H9 (cell line): ENCODE results near the gene SVEP1. TPM values are rescaled to one million over a fixed set of nuclear protein-coding genes. Genes with fewer than 3 reads are reported as not detected.

Source experiments
- DNase-seq: peaks from one replicate; pipeline ENCODE4 v3.0.0-alpha.2; 2017
- H2AFZ ChIP-seq: one replicate; pipeline ENCODE4 v1.6.1; 2013; ENCODE audit warnings: mild to moderate bottlenecking, low read length, control low read depth, moderate library complexity
- H2AK5ac ChIP-seq: 2 replicates; pipeline ENCODE4 v1.6.1; 2013; ENCODE audit warnings: low read length, control low read depth, mixed read lengths; ENCODE audit not compliant: insufficient read length
- H2BK120ac ChIP-seq: one replicate; pipeline ENCODE4 v1.6.1; 2013; ENCODE audit warnings: low read depth, mild to moderate bottlenecking, low read length, control low read depth, inconsistent platforms; ENCODE audit not compliant: poor library complexity, severe bottlenecking
- H2BK12ac ChIP-seq: 2 replicates; pipeline ENCODE4 v1.6.1; 2013; ENCODE audit warnings: low read length, control low read depth, mixed read lengths, low read depth; ENCODE audit not compliant: insufficient read length
- H2BK15ac ChIP-seq: 2 replicates; pipeline ENCODE4 v1.6.1; 2013; ENCODE audit warnings: low read depth, low read length, control low read depth
- H2BK20ac ChIP-seq: one replicate; pipeline ENCODE4 v1.6.1; 2013; ENCODE audit warnings: low read depth, mild to moderate bottlenecking, low read length, control low read depth, inconsistent platforms; ENCODE audit not compliant: poor library complexity, severe bottlenecking
- H2BK5ac ChIP-seq: 2 replicates; pipeline ENCODE4 v1.6.1; 2013; ENCODE audit warnings: low read length, control low read depth, mixed read lengths; ENCODE audit not compliant: insufficient read length
- H3K14ac ChIP-seq: 2 replicates; pipeline ENCODE4 v1.6.1; 2013; ENCODE audit warnings: low read length, control low read depth; ENCODE audit not compliant: insufficient read depth
- H3K18ac ChIP-seq: 2 replicates; pipeline ENCODE4 v1.6.1; 2013; ENCODE audit warnings: low read depth, mild to moderate bottlenecking, mixed read lengths, low read length, control low read depth; ENCODE audit not compliant: insufficient read length
- H3K23ac ChIP-seq: 2 replicates; pipeline ENCODE4 v1.6.1; 2013; ENCODE audit warnings: low read length, control low read depth, mixed read lengths, low read depth; ENCODE audit not compliant: insufficient read length
- H3K23me2 ChIP-seq: 2 replicates; pipeline ENCODE4 v1.6.1; 2013; ENCODE audit warnings: low read depth, mild to moderate bottlenecking, mixed read lengths, low read length, control low read depth; ENCODE audit not compliant: insufficient read length, poor library complexity, severe bottlenecking
- H3K27ac ChIP-seq: 2 replicates; pipeline ENCODE4 v1.5.1; 2013; ENCODE audit warnings: low read length, control low read depth, mixed read lengths, low read depth; ENCODE audit not compliant: insufficient read length
- H3K27me3 ChIP-seq: 2 replicates; pipeline ENCODE4 v1.6.1; 2013; ENCODE audit warnings: low read length, control low read depth, inconsistent platforms; ENCODE audit not compliant: insufficient read depth
- H3K4ac ChIP-seq: 2 replicates; pipeline ENCODE4 v1.6.1; 2013; ENCODE audit warnings: low read depth, mild to moderate bottlenecking, control low read depth, inconsistent platforms, low read length, moderate library complexity
- H3K4me1 ChIP-seq: 2 replicates; pipeline ENCODE4 v1.6.1; 2013; ENCODE audit warnings: low read length, control low read depth, inconsistent platforms; ENCODE audit not compliant: insufficient read depth
- H3K4me2 ChIP-seq: 2 replicates; pipeline ENCODE4 v1.6.1; 2013; ENCODE audit warnings: low read length, control low read depth, mixed read lengths; ENCODE audit not compliant: insufficient read length, insufficient read depth
- H3K56ac ChIP-seq: 2 replicates; pipeline ENCODE4 v1.6.1; 2013; ENCODE audit warnings: low read depth, mild to moderate bottlenecking, mixed read lengths, low read length, control low read depth; ENCODE audit not compliant: insufficient read length
- H3K79me1 ChIP-seq: 2 replicates; pipeline ENCODE4 v1.6.1; 2013; ENCODE audit warnings: low read depth, mild to moderate bottlenecking, moderate library complexity, low read length, control low read depth, inconsistent platforms; ENCODE audit not compliant: insufficient read depth, poor library complexity, severe bottlenecking
- H3K79me2 ChIP-seq: 2 replicates; pipeline ENCODE4 v1.6.1; 2013; ENCODE audit warnings: low read length, control low read depth, inconsistent platforms; ENCODE audit not compliant: insufficient read depth
- H3K9ac ChIP-seq: 2 replicates; pipeline ENCODE4 v1.6.1; 2013; ENCODE audit warnings: low read length, control low read depth, mixed read lengths; ENCODE audit not compliant: insufficient read length; ENCODE audit errors: extremely low read depth
- H3K9me3 ChIP-seq: one replicate; pipeline ENCODE4 v1.6.1; 2013; ENCODE audit warnings: low read depth, low read length, inconsistent platforms; ENCODE audit not compliant: control insufficient read depth
- H3T11ph ChIP-seq: one replicate; pipeline ENCODE4 v1.6.1; 2013; ENCODE audit warnings: mild to moderate bottlenecking, low read length, control low read depth, inconsistent platforms
- H4K20me1 ChIP-seq: one replicate; pipeline ENCODE4 v1.6.1; 2013; ENCODE audit not compliant: control insufficient read depth, insufficient read length, insufficient read depth
- H4K5ac ChIP-seq: 2 replicates; pipeline ENCODE4 v1.6.1; 2013; ENCODE audit warnings: low read depth, mild to moderate bottlenecking, mixed read lengths, low read length, control low read depth; ENCODE audit not compliant: insufficient read length
- H4K8ac ChIP-seq: replicated peaks from 2 replicates; pipeline ENCODE4 v1.6.1; 2013; ENCODE audit warnings: low read length, control low read depth, mixed read lengths, low read depth; ENCODE audit not compliant: insufficient read length
- H4K91ac ChIP-seq: 2 replicates; pipeline ENCODE4 v1.6.1; 2013; ENCODE audit warnings: low read depth, mild to moderate bottlenecking, moderate library complexity, mixed read lengths, low read length, control low read depth; ENCODE audit not compliant: insufficient read length
- H3K27ac Mint-ChIP-seq, 3 experiments: 2 replicates in 2 of 3; 3 replicates in 1 of 3; pipeline ENCODE4 v1.8.0; 2020 to 2021; ENCODE audit warnings: mixed read lengths in 3 of 3, mild to moderate bottlenecking in 1 of 3, moderate library complexity in 1 of 3
- H3K27me3 Mint-ChIP-seq: 2 replicates; pipeline ENCODE4 v1.8.0; 2021; ENCODE audit warnings: low read depth, mild to moderate bottlenecking, moderate library complexity, mixed read lengths
- H3K36me3 Mint-ChIP-seq, 3 experiments: 2 replicates in 2 of 3; 3 replicates in 1 of 3; pipeline ENCODE4 v1.8.0; 2020 to 2021; ENCODE audit warnings: low read depth in 3 of 3, mixed read lengths in 3 of 3; ENCODE audit not compliant: insufficient read depth in 1 of 3
- H3K4me1 Mint-ChIP-seq, 2 experiments: 2 replicates each; pipeline ENCODE4 v1.8.0; 2020; ENCODE audit warnings: mixed read lengths in 2 of 2
- H3K4me3 Mint-ChIP-seq, 2 experiments: 2 replicates in 1 of 2; 3 replicates in 1 of 2; pipeline ENCODE4 v1.8.0; 2020 to 2021; ENCODE audit warnings: mild to moderate bottlenecking in 2 of 2, mixed read lengths in 2 of 2, moderate library complexity in 1 of 2
- H3K9me3 Mint-ChIP-seq, 2 experiments: 2 replicates in 1 of 2; 3 replicates in 1 of 2; pipeline ENCODE4 v1.8.0; 2020; ENCODE audit warnings: mild to moderate bottlenecking in 2 of 2, mixed read lengths in 2 of 2, moderate library complexity in 1 of 2
- WGBS: extraction: QIAGEN DNeasy Blood & Tissue Kit; methylation state at CpG from one replicate; pipeline ENCODE4 v1.1.7; 2013; ENCODE audit warnings: missing lambda C conversion rate, low lambda C conversion rate, mixed read lengths; ENCODE audit not compliant: insufficient read length; ENCODE audit errors: extremely low coverage; 5-methylcytosine and 5-hydroxymethylcytosine counted together
- total RNA-seq: library from RNA; stranded (reverse); gene quantifications from 2 replicates; pipeline ENCODE4 v1.2.1, GENCODE V29; 2021
- TF ChIP-seq, protein P1 (sequence below): fragments of 200-600 bp; sonication (generic); conservative IDR thresholded peaks from 3 replicates; pipeline ENCODE4 v1.8.0; 2021; ENCODE audit warnings: antibody characterized with exemption, mild to moderate bottlenecking

Gene SVEP1
- total RNA-seq, 1 experiment from 2014 or later: 0.17 TPM

DNA sequence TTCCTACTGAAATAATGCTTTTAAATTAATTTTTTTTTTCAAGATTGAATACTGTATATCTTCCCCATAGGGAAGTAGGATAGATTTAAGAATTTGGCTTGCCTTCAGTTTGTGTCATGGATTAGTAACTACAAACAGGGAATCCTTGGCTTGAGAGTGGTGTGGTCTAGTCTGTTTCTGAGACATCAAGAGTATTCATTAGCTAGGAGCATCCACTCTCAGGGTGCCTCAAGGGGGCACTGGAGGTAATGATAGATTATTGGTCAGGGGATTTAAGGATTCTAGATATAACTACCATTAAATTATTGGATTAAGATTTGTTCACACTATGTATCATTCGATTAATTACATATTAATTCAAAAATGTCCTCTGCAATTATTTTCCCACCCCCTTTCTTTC is 150.1 kb downstream of the SVEP1 start:
- H3K36me3 Mint-ChIP-seq: no peaks in the 10 kb centered on the region
- Histone ChIP-seq H4K5ac (no peak overlapping the region), H3K23me2 (no peaks in the 10 kb centered on the region), H3K27ac (no peak overlapping the region), H3K23ac (no peak overlapping the region), H3K4me1 (no peaks in the 10 kb centered on the region), H4K20me1 (no peaks in the 10 kb centered on the region), H3K4me2 (no peak overlapping the region), H4K91ac (no peak overlapping the region), H3T11ph (no peak overlapping the region), H3K18ac (no peak overlapping the region), H2AFZ (no peak overlapping the region), H3K14ac (no peak overlapping the region), H3K4ac (no peak overlapping the region), H2BK5ac (no peak overlapping the region), H4K8ac (no peak overlapping the region), H3K27me3 (no peaks in the 10 kb centered on the region), H2BK120ac (no peak overlapping the region), H2AK5ac (no peak overlapping the region), H2BK15ac (no peak overlapping the region), H3K9me3 (no peaks in the 10 kb centered on the region), H2BK12ac (no peak overlapping the region), H3K79me2 (no peaks in the 10 kb centered on the region), H2BK20ac (no peak overlapping the region), H3K79me1 (no peaks in the 10 kb centered on the region), H3K9ac (no peak overlapping the region), H3K56ac (no peak overlapping the region)
- no CpG with 5 or more reads among the region's 1 CpG for WGBS
- no peaks in the 10 kb centered on the region for H3K27me3 Mint-ChIP-seq
- no peak for DNase-seq
- H3K4me3 Mint-ChIP-seq: no peak overlapping the region
- TF ChIP-seq, protein P1, sequence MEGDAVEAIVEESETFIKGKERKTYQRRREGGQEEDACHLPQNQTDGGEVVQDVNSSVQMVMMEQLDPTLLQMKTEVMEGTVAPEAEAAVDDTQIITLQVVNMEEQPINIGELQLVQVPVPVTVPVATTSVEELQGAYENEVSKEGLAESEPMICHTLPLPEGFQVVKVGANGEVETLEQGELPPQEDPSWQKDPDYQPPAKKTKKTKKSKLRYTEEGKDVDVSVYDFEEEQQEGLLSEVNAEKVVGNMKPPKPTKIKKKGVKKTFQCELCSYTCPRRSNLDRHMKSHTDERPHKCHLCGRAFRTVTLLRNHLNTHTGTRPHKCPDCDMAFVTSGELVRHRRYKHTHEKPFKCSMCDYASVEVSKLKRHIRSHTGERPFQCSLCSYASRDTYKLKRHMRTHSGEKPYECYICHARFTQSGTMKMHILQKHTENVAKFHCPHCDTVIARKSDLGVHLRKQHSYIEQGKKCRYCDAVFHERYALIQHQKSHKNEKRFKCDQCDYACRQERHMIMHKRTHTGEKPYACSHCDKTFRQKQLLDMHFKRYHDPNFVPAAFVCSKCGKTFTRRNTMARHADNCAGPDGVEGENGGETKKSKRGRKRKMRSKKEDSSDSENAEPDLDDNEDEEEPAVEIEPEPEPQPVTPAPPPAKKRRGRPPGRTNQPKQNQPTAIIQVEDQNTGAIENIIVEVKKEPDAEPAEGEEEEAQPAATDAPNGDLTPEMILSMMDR: peak; percentile 34; the same call in 2 of the 3 replicates
- no peaks in the 10 kb centered on the region for H3K9me3 Mint-ChIP-seq
- H3K4me1 Mint-ChIP-seq: no peaks in the 10 kb centered on the region
- no peak overlapping the region for H3K27ac Mint-ChIP-seq
